Measurements from ENCODE around the gene BCAT1.
A peak's percentile ranks its signal among the peaks of the same experiment; 100 is the strongest.

BCAT1 gene

DNA sequence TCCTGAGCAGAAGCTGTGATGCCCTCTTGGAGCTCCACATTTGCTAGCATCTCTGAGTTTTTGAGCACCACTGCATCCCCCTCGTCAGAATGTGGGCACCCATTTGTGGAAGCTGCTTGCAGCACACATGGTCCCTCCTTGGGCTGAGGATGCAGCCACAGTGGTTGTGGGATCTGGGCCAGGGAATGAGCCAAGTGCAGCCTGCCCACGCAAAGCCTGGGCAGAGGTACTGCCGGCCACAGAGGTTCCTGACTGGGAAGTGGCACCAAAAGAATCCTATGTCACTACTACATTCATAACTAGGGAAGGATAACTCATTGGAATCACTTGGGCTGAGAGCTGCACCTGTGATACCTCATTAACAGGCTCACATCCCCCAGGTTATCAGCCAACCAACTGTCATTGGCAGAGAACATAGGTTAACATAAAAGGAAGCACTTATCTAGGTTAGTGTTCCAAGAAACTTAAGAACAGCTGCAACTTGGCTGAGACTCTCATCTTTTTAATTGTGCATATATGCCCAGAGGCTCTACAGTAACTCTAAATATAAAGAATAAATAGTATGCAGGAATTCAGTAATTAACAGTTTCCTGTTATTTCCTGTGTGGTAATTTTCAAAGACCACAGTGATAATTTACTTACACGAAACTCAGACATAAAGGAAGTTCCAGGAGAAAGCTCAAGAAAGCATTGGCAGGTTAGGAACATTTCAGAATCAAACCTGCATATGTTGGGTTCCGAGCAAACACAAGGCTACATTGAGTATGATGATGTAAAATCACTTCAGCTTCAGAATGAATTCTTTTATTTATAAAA lies 145.3 kb downstream of the BCAT1 start:
- no peak overlapping the region for H3K4me3 Mint-ChIP-seq

DNA sequence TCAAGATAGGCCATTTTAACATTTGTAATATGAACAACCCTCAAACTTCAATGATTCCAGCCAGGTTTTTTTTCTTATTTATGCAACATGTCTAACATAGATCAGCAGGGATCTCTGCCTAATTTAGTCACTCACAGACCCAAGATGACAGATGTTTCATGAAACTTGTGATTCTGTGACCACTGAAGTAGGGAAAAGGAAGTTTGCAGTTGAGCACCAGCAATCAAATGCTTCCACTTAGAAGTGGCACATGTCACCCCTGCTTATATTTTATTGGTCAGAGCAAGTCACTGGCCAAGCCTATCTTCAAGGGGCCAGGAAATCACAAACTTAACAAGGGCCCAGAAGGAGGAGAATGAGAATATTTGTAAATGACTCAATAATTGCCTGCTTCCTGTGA lies 150.6 kb downstream of the BCAT1 start:
- no peak overlapping the region for H3K4me3 Mint-ChIP-seq
- peaks cover 17% of the 10 kb centered on the region for H3K4me1 Mint-ChIP-seq (ENCODE audit: low read depth)
- H3K36me3 Mint-ChIP-seq (ENCODE audit: low read depth) = no peaks in the 10 kb centered on the region
- H3K27ac Mint-ChIP-seq = no peak overlapping the region
- H3K27me3 Mint-ChIP-seq = peaks cover 5% of the 10 kb centered on the region
- intact Hi-C loops (cut with micrococcal nuclease) = no loop called here
- H3K9me3 Mint-ChIP-seq = no peaks in the 10 kb centered on the region

More for the DNA sequence above, 145.3 kb downstream of the BCAT1 start:
- intact Hi-C loops (cut with micrococcal nuclease) = no loop called here
- H3K27me3 Mint-ChIP-seq = peaks cover 10% of the 10 kb centered on the region
- peaks cover 21% of the 10 kb centered on the region for H3K4me1 Mint-ChIP-seq (ENCODE audit: low read depth)
- H3K36me3 Mint-ChIP-seq (ENCODE audit: low read depth) = no peaks in the 10 kb centered on the region
- no peaks in the 10 kb centered on the region for H3K9me3 Mint-ChIP-seq
- no peak overlapping the region for H3K27ac Mint-ChIP-seq

GRCh38 chr12:24797901-24798300 lies 151.0 kb downstream of the BCAT1 start:
- Mint-ChIP-seq H3K36me3 (ENCODE audit: low read depth) (no peaks in the 10 kb centered on the region), H3K4me1 (ENCODE audit: low read depth) (peaks cover 13% of the 10 kb centered on the region), H3K27ac (no peak overlapping the region), H3K4me3 (no peak overlapping the region), H3K9me3 (no peaks in the 10 kb centered on the region), H3K27me3 (peaks cover under 1% of the 10 kb centered on the region)
- intact Hi-C loops (cut with micrococcal nuclease) = no loop called here

- intact Hi-C loops (cut with micrococcal nuclease) = no loop called here
- Mint-ChIP-seq H3K27ac (no peak overlapping the region), H3K27me3 (no peaks in the 10 kb centered on the region), H3K9me3 (no peaks in the 10 kb centered on the region), H3K36me3 (ENCODE audit: low read depth) (no peaks in the 10 kb centered on the region), H3K4me3 (no peak overlapping the region), H3K4me1 (ENCODE audit: low read depth) (peaks cover 6% of the 10 kb centered on the region)
Measured at GRCh38 chr12:24796876-24797275, 152.0 kb downstream of the BCAT1 start.

GRCh38 chr12:24795699-24796347 lies 153.1 kb downstream of the BCAT1 start:
- intact Hi-C loops (cut with micrococcal nuclease) = no loop called here
- H3K4me3 Mint-ChIP-seq = peak overlapping the region; percentile 44
- H3K36me3 Mint-ChIP-seq (ENCODE audit: low read depth) = no peaks in the 10 kb centered on the region
- no peaks in the 10 kb centered on the region for H3K9me3 Mint-ChIP-seq
- peaks cover 6% of the 10 kb centered on the region for H3K4me1 Mint-ChIP-seq (ENCODE audit: low read depth)
- H3K27me3 Mint-ChIP-seq = no peaks in the 10 kb centered on the region
- H3K27ac Mint-ChIP-seq = no peak overlapping the region

DNA sequence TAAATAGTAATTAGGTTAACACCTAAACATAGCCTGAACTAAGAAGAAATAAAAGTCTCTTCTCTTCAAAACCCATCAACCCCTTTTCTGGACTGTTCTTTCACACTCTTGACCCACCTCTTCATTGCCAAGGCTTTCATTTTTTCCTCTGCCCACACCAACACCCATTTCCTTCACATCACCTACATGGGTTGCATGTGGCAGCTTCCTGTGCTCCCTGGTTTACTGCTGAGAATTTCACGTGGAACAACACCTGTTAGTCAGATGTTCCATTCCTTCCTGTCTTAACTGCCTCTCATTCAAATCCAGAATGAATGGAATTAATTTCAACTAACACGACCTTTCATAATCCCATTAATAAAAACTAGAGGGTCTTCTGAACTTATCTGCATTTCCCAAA lies 157.3 kb downstream of the BCAT1 start:
- H3K27ac Mint-ChIP-seq = no peak overlapping the region
- no peaks in the 10 kb centered on the region for H3K9me3 Mint-ChIP-seq
- H3K36me3 Mint-ChIP-seq (ENCODE audit: low read depth) = no peaks in the 10 kb centered on the region
- H3K4me1 Mint-ChIP-seq (ENCODE audit: low read depth) = no peaks in the 10 kb centered on the region
- H3K4me3 Mint-ChIP-seq = no peak overlapping the region
- intact Hi-C loops (cut with micrococcal nuclease) = no loop called here
- H3K27me3 Mint-ChIP-seq = no peaks in the 10 kb centered on the region

DNA sequence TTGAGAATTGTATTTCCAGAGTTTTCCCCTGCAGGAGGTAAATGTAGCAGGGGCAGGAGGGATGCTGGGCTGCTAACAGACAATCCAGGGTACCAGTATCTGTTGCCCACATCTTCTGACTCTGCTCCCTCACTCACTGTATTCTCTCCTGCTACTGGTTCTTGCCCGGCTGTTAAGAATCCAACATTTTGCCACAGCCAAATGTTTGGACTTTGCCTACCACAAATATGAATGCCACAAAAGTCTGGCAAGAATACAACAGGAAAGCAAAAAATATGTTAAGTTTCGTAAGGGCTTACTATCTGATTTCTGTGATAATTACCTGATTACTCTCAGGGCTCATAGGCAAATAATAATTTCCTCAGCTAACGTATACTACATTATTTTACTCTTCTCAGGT lies 160.0 kb downstream of the BCAT1 start:
- intact Hi-C loops (cut with micrococcal nuclease) = no loop called here
- no peaks in the 10 kb centered on the region for H3K36me3 Mint-ChIP-seq (ENCODE audit: low read depth)
- H3K27me3 Mint-ChIP-seq = no peaks in the 10 kb centered on the region
- H3K27ac Mint-ChIP-seq = peak overlapping the region; percentile 25
- H3K4me3 Mint-ChIP-seq = no peak overlapping the region
- H3K4me1 Mint-ChIP-seq (ENCODE audit: low read depth) = no peaks in the 10 kb centered on the region
- H3K9me3 Mint-ChIP-seq = no peaks in the 10 kb centered on the region

- intact Hi-C loops (cut with micrococcal nuclease) = no loop called here
Measured at GRCh38 chr12:24780697-24781368, 168.1 kb downstream of the BCAT1 start.

GRCh38 chr12:24778486-24779304 lies 170.2 kb downstream of the BCAT1 start:
- no peak overlapping the region for H3K27ac Mint-ChIP-seq
- intact Hi-C loops (cut with micrococcal nuclease) = loop anchor here (2.0 kb wide), 2 partner anchors 668 to 1574 kb away; no protein-coding TSS in a partner anchor

More at GRCh38 chr12:24780697-24781368, 168.1 kb downstream of the BCAT1 start:
- H3K27ac Mint-ChIP-seq = no peak overlapping the region
- H3K27me3 Mint-ChIP-seq = no peaks in the 10 kb centered on the region
- no peaks in the 10 kb centered on the region for H3K9me3 Mint-ChIP-seq
- no peak overlapping the region for H3K4me3 Mint-ChIP-seq
- H3K36me3 Mint-ChIP-seq (ENCODE audit: low read depth) = no peaks in the 10 kb centered on the region
- peaks cover 6% of the 10 kb centered on the region for H3K4me1 Mint-ChIP-seq (ENCODE audit: low read depth)

DNA sequence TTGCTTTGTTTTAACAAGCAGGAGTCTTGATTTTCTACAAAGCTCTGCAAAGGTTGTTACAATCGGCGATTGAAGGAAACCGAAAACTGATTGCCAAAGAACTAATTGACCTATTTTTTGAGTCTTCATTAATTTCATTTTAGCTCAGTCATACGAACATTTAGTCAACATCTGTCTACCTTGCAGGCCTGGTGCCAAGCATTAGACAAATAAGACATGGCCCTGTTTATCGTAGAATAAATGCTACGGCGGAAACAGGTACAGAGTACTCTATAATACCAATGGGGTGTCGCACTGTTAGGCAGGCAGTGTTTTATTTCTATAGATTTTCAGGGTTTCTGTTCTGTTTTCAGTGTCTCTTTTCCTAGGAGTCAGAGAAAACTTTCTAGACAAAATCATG lies 171.5 kb downstream of the BCAT1 start:
- intact Hi-C loops (cut with micrococcal nuclease) = no loop called here
- Mint-ChIP-seq H3K9me3 (no peaks in the 10 kb centered on the region), H3K36me3 (ENCODE audit: low read depth) (no peaks in the 10 kb centered on the region), H3K4me3 (no peak overlapping the region), H3K27ac (no peak overlapping the region), H3K27me3 (no peaks in the 10 kb centered on the region), H3K4me1 (ENCODE audit: low read depth) (peaks cover 6% of the 10 kb centered on the region)

More at GRCh38 chr12:24778486-24779304, 170.2 kb downstream of the BCAT1 start:
- H3K27me3 Mint-ChIP-seq = no peaks in the 10 kb centered on the region
- H3K4me1 Mint-ChIP-seq (ENCODE audit: low read depth) = peaks cover 6% of the 10 kb centered on the region
- H3K36me3 Mint-ChIP-seq (ENCODE audit: low read depth) = no peaks in the 10 kb centered on the region
- no peaks in the 10 kb centered on the region for H3K9me3 Mint-ChIP-seq
- H3K4me3 Mint-ChIP-seq = no peak overlapping the region

- H3K27me3 Mint-ChIP-seq = no peaks in the 10 kb centered on the region
- intact Hi-C loops (cut with micrococcal nuclease) = no loop called here
- peaks cover 6% of the 10 kb centered on the region for H3K4me1 Mint-ChIP-seq (ENCODE audit: low read depth)
- no peaks in the 10 kb centered on the region for H3K36me3 Mint-ChIP-seq (ENCODE audit: low read depth)
- no peak overlapping the region for H3K27ac Mint-ChIP-seq
- no peaks in the 10 kb centered on the region for H3K9me3 Mint-ChIP-seq
- H3K4me3 Mint-ChIP-seq = no peak overlapping the region
Measured at GRCh38 chr12:24776861-24777260, 172.0 kb downstream of the BCAT1 start.

DNA sequence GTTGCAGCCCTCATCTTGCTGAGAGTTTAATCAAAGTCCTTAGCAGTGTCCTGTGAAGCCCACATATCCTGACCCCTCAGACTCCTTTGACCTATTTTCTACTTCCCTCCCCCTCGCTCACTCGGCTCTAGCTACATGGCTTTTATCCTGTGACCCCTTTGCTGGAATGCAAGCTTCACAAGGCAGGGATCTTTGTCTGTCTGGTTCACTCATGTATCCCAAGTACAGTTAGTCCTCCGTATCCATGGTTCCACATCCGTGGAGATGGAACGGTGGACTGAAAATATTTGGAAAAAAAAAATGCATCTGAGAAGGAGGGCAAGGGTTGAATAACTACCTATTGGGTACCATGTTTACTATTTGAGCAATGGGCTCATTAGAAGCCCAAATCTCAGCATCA lies 173.8 kb downstream of the BCAT1 start:
- H3K4me1 Mint-ChIP-seq (ENCODE audit: low read depth) = peaks cover 6% of the 10 kb centered on the region
- H3K9me3 Mint-ChIP-seq = no peaks in the 10 kb centered on the region
- no peak overlapping the region for H3K4me3 Mint-ChIP-seq
- H3K27me3 Mint-ChIP-seq = no peaks in the 10 kb centered on the region
- H3K36me3 Mint-ChIP-seq (ENCODE audit: low read depth) = no peaks in the 10 kb centered on the region
- intact Hi-C loops (cut with micrococcal nuclease) = no loop called here
- no peak overlapping the region for H3K27ac Mint-ChIP-seq

DNA sequence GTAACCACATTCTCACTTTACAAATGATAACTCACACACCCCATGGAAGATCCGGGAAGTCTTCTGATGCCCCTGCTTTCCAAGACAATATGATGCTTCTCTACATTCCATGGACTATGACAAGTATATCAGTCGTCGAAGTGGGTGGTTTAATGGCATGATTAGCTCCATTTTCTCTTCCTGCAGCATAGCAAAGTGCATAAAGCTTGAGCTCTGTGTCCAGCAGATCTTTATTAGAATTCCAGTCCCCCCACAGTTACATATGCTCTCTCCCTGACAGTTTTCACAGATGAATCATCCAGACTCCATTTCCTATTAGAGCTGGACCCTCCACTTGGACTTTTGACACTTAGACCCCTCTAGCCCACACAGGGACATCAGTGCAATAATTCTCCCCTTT lies 174.9 kb downstream of the BCAT1 start:
- Mint-ChIP-seq H3K27ac (no peak overlapping the region), H3K4me3 (no peak overlapping the region), H3K36me3 (ENCODE audit: low read depth) (no peaks in the 10 kb centered on the region), H3K4me1 (ENCODE audit: low read depth) (peaks cover 6% of the 10 kb centered on the region), H3K9me3 (no peaks in the 10 kb centered on the region), H3K27me3 (no peaks in the 10 kb centered on the region)
- intact Hi-C loops (cut with micrococcal nuclease) = loop anchor here (5.0 kb wide), 1 partner anchor 42 kb away; no protein-coding TSS in a partner anchor

Measured in dendritic cell treated with granulocyte-macrophage colony-stimulating factor and Interleukin-4, amounts not matched to agents 40 ng/mL and 50 ng/mL, for 4 days (primary cell).